HepG2 (cell line): ENCODE data around the gene EEF1AKMT1. TPM values are rescaled to one million over a fixed set of nuclear protein-coding genes. Genes with fewer than 3 reads are reported as not detected.

ENCODE experiments used
- ATAC-seq: fragments of 200-7000 bp; cut with Tn5 transposase; 3 replicates; pipeline ENCODE4 v1.9.1; 2020; ENCODE audit warnings: mild to moderate bottlenecking, moderate library complexity
- BruUV-seq: library from RNA; stranded (reverse); fragments of 400-500 nt; replicated peaks from 2 replicates; lab custom pipeline; 2021; lab: Mats Ljungman, UMichigan
- CTCF ChIA-PET: fragments of 300-600 bp; formaldehyde crosslinking; extraction: SDS; loops from one replicate; lab custom pipeline; 2021; ENCODE audit warnings: low total read pairs, inconsistent platforms, low intra/inter-chr PET ratio; lab: Yijun Ruan, JAX
- POLR2A ChIA-PET: fragments of 350-600 bp; sonication (Branson Sonifier 250); formaldehyde crosslinking; loops from one replicate; lab custom pipeline; 2020; ENCODE audit warnings: antibody characterized with exemption, inconsistent platforms; lab: Yijun Ruan, JAX
- DNase-seq: peaks from one replicate; pipeline ENCODE4 v3.0.0-alpha.2; 2015; ENCODE audit warnings: low spot score
- FAIRE-seq: peaks from 3 replicates; lab custom pipeline; 2011; peaks lifted over from hg19 to GRCh38; lab: Jason Lieb, UNC
- H2AFZ ChIP-seq: one replicate; pipeline ENCODE4 v1.6.1; 2011; ENCODE audit warnings: low read length, inconsistent platforms
- H3K27ac ChIP-seq: fragments of 300-600 bp; 3 replicates; pipeline ENCODE4 v1.8.0; 2011; ENCODE audit warnings: mixed run types, mild to moderate bottlenecking, mixed read lengths, low read length, inconsistent platforms; ENCODE audit not compliant: insufficient read depth; ENCODE audit errors: extremely low read length
- H3K27me3 ChIP-seq, 2 experiments: fragments of 200-600 bp in 1 of 2; 2 replicates in 1 of 2; 3 replicates in 1 of 2; pipeline versions ENCODE4 v1.6.0 to v1.8.0; 2011; ENCODE audit warnings: low read length in 2 of 2, mild to moderate bottlenecking in 2 of 2, moderate library complexity in 2 of 2, inconsistent platforms in 1 of 2; ENCODE audit not compliant: insufficient read depth in 2 of 2, control insufficient read depth in 1 of 2
- H3K36me3 ChIP-seq, 2 experiments: fragments of 200-600 bp in 1 of 2; replicated peaks in 1 of 2; 2 replicates in 1 of 2; 3 replicates in 1 of 2; pipeline versions ENCODE4 v1.5.1 to v1.8.0; 2011; ENCODE audit warnings: low read length in 2 of 2, inconsistent platforms in 1 of 2; ENCODE audit not compliant: insufficient read depth in 2 of 2, control insufficient read depth in 1 of 2
- H3K4me1 ChIP-seq: 2 replicates; pipeline ENCODE4 v1.5.1; 2012; ENCODE audit warnings: low read length, inconsistent platforms; ENCODE audit not compliant: insufficient read depth
- H3K4me2 ChIP-seq: 2 replicates; pipeline ENCODE4 v1.6.0; 2011; ENCODE audit warnings: low read depth, low read length, inconsistent platforms
- H3K4me3 ChIP-seq, 3 experiments: fragments of 200-600 bp in 1 of 3; sonication (generic), shearing (Covaris generic) in 1 of 3; replicated peaks in 1 of 3; 2 replicates each; pipeline ENCODE4 v1.5.1; 2011 to 2016; ENCODE audit warnings: low read length in 3 of 3, inconsistent platforms in 2 of 3, low read depth in 2 of 3, mild to moderate bottlenecking in 2 of 3, control low read depth in 1 of 3, mixed read lengths in 1 of 3; ENCODE audit not compliant: insufficient read depth in 1 of 3
- H3K79me2 ChIP-seq: one replicate; pipeline ENCODE4 v1.6.1; 2011; ENCODE audit warnings: low read length, inconsistent platforms; ENCODE audit not compliant: insufficient read depth
- H3K9ac ChIP-seq: 2 replicates; pipeline ENCODE4 v1.6.0; 2011; ENCODE audit warnings: mild to moderate bottlenecking, low read depth, low read length, inconsistent platforms; ENCODE audit not compliant: insufficient read depth
- H3K9me3 ChIP-seq: 2 replicates; pipeline ENCODE4 v1.5.1; 2012; ENCODE audit warnings: mild to moderate bottlenecking, low read length
- H4K20me1 ChIP-seq: 2 replicates; pipeline ENCODE4 v1.6.0; 2011; ENCODE audit warnings: inconsistent platforms, mild to moderate bottlenecking, low read length, moderate library complexity; ENCODE audit not compliant: insufficient read depth
- ARNTL ChIP-seq: sonication (generic); formaldehyde crosslinking; IDR thresholded peaks from 2 replicates; pipeline ENCODE4 v1.4.0; 2020; ENCODE audit warnings: mild to moderate bottlenecking, missing genetic modification reagents
- BHLHE40 ChIP-seq: IDR thresholded peaks from 2 replicates; pipeline ENCODE4 v1.6.1; 2011; ENCODE audit warnings: low read length, improper control_type of control experiment
- ESRRA ChIP-seq: sonication (generic); formaldehyde crosslinking; IDR thresholded peaks from 2 replicates; pipeline ENCODE4 v1.5.1; 2020; ENCODE audit warnings: mild to moderate bottlenecking, low read depth, missing genetic modification reagents
- HMG20B ChIP-seq: conservative IDR thresholded peaks from 2 replicates; pipeline ENCODE4 v1.6.1; 2016; ENCODE audit warnings: missing genetic modification reagents, missing compliant biosample characterization
- NR2F6 ChIP-seq, 2 experiments: IDR thresholded peaks; 2 replicates each; pipeline ENCODE4 v1.6.1; 2016; ENCODE audit warnings: antibody characterized with exemption in 1 of 2, mild to moderate bottlenecking in 1 of 2
- PTBP1 ChIP-seq: fragments of 200-400 bp; formaldehyde crosslinking; IDR thresholded peaks from 2 replicates; pipeline ENCODE4 v1.6.1; 2018; ENCODE audit warnings: low read length, low read depth; ENCODE audit not compliant: poor library complexity, severe bottlenecking
- RXRB ChIP-seq: IDR thresholded peaks from 2 replicates; pipeline ENCODE4 v1.6.1; 2016; ENCODE audit warnings: borderline replicate concordance, missing genetic modification reagents, missing compliant biosample characterization
- SMARCE1 ChIP-seq: fragments of 450-650 bp; IDR thresholded peaks from 2 replicates; pipeline ENCODE4 v1.6.1; 2017; ENCODE audit warnings: borderline replicate concordance
- ZFYVE20 ChIP-seq: sonication (generic); formaldehyde crosslinking; IDR thresholded peaks from 2 replicates; pipeline ENCODE4 v1.8.0; 2023; ENCODE audit warnings: low read depth, mild to moderate bottlenecking, moderate library complexity, missing genetic modification reagents, borderline replicate concordance
- ZNF530 ChIP-seq: sonication (generic); formaldehyde crosslinking; IDR thresholded peaks from 2 replicates; pipeline ENCODE4 v1.5.0; 2020; ENCODE audit warnings: low read depth, mild to moderate bottlenecking, missing genetic modification reagents
- ZNF644 ChIP-seq: IDR thresholded peaks from 2 replicates; pipeline ENCODE4 v1.6.1; 2016; ENCODE audit warnings: low read depth
- ZNF652 ChIP-seq: IDR thresholded peaks from 2 replicates; pipeline ENCODE4 v1.6.1; 2016; ENCODE audit warnings: low read depth, borderline replicate concordance
- ZNF790 ChIP-seq: sonication (generic); formaldehyde crosslinking; IDR thresholded peaks from 2 replicates; pipeline ENCODE4 v1.8.0; 2022; ENCODE audit warnings: missing genetic modification reagents, mild to moderate bottlenecking, borderline replicate concordance
- WGBS: methylation state at CpG from one replicate; pipeline ENCODE4 v1.1.6; 2017; ENCODE audit warnings: low lambda C conversion rate; 5-methylcytosine and 5-hydroxymethylcytosine counted together
- in situ Hi-C: cut with HindIII; loops from 2 replicates; pipeline ENCODE4 v1.10.0; 2017; ENCODE audit warnings: low pct_unique_long_range_greater_than_20kb; ENCODE audit not compliant: extremely low pct_ligation_motif_present
- intact Hi-C: fragments of 100-400 bp; cut with micrococcal nuclease; formaldehyde crosslinking; loops from one replicate; pipeline ENCODE4 v1.10.0; 2022; ENCODE audit not compliant: unreplicated experiment
- polyA plus RNA-seq, 8 experiments: library from polyadenylated mRNA; depleted of rRNA in 3 of 8; stranded (reverse) in 7 of 8; unstranded in 1 of 8; fragments of >200 nt; fragmentation: Illumina TruSeq in 4 of 8; extraction: Trizol in 4 of 8; gene quantifications; 2 replicates each; pipeline versions ENCODE4 v1.2.1 to v1.2.3, GENCODE V29; 2011 to 2016; ENCODE audit warnings: low read depth in 4 of 8, missing spikeins in 1 of 8, mixed read lengths in 1 of 8; ENCODE audit not compliant: insufficient read depth in 1 of 8
- total RNA-seq, 5 experiments: library from RNA; depleted of rRNA; stranded (reverse); fragments of >200 nt; fragmentation: Illumina TruSeq; extraction: Trizol; gene quantifications; 2 replicates each; pipeline ENCODE4 v1.2.3, GENCODE V29; 2016; ENCODE audit warnings: low read depth in 1 of 5
- TF ChIP-seq, protein P1 (sequence below): sonication (generic); formaldehyde crosslinking; IDR thresholded peaks from 2 replicates; pipeline ENCODE4 v1.5.1; 2020; ENCODE audit warnings: mild to moderate bottlenecking, missing genetic modification reagents, borderline replicate concordance

Gene EEF1AKMT1
- total and polyA plus RNA-seq, 2 of the 13 experiments (the other 11 are each of a cell fraction or from before 2014, with no cell fraction given) = 6.0 to 16.1 TPM

DNA sequence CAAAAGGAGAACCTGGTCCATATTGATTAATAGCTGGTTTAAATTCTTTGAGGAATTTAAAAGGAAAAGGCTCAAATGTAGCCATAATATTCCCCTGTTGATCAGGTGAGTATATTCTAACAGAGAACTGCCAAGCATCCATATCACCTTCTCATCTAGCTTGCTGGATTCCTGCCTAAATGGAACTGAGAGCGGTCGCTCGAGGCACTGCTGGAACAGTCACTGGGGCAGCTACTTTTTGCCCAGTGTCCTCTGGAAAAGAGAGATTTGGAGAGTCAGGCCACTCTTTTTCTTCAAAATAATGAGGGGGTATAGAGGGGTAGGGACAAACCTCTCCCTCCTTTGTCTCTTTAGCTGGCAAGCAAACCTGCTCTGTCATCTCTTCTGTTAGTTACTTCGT lies 89.7 kb downstream of the EEF1AKMT1 start:
- ChIA-PET POLR2A (no interaction called here), CTCF (no interaction called here)
- BruUV-seq = no TSS peak
- Histone ChIP-seq H2AFZ (no peak overlapping the region), H3K9ac (no peak overlapping the region), H3K27ac (no peak overlapping the region), H4K20me1 (no peaks in the 10 kb centered on the region), H3K36me3 (no peaks in the 10 kb centered on the region), H3K4me3 (no peak overlapping the region), H3K27me3 (no peaks in the 10 kb centered on the region), H3K9me3 (no peaks in the 10 kb centered on the region), H3K4me2 (no peak overlapping the region), H3K4me1 (no peaks in the 10 kb centered on the region), H3K79me2 (no peaks in the 10 kb centered on the region)
- no peak for ATAC-seq
- DNase-seq = no peak
- in situ Hi-C loops = no loop called here
- no peak for FAIRE-seq
- TF ChIP-seq ESRRA (CRISPR knock-in tag) (no peak), HMG20B (CRISPR knock-in tag) (no peak), ZNF530 (CRISPR knock-in tag) (no peak), BHLHE40 (no peak), ZNF644 (CRISPR knock-in tag) (no peak), ZNF790 (no peak), RXRB (no peak), ARNTL (CRISPR knock-in tag) (no peak), ZNF652 (no peak), ZFYVE20 (no peak), PTBP1 (no peak), SMARCE1 (no peak), NR2F6 (IDR thresholded peaks at IDR 0.05) (no peak), NR2F6 (CRISPR knock-in tag; IDR thresholded peaks at IDR 0.05) (no peak)
- TF ChIP-seq, protein P1, sequence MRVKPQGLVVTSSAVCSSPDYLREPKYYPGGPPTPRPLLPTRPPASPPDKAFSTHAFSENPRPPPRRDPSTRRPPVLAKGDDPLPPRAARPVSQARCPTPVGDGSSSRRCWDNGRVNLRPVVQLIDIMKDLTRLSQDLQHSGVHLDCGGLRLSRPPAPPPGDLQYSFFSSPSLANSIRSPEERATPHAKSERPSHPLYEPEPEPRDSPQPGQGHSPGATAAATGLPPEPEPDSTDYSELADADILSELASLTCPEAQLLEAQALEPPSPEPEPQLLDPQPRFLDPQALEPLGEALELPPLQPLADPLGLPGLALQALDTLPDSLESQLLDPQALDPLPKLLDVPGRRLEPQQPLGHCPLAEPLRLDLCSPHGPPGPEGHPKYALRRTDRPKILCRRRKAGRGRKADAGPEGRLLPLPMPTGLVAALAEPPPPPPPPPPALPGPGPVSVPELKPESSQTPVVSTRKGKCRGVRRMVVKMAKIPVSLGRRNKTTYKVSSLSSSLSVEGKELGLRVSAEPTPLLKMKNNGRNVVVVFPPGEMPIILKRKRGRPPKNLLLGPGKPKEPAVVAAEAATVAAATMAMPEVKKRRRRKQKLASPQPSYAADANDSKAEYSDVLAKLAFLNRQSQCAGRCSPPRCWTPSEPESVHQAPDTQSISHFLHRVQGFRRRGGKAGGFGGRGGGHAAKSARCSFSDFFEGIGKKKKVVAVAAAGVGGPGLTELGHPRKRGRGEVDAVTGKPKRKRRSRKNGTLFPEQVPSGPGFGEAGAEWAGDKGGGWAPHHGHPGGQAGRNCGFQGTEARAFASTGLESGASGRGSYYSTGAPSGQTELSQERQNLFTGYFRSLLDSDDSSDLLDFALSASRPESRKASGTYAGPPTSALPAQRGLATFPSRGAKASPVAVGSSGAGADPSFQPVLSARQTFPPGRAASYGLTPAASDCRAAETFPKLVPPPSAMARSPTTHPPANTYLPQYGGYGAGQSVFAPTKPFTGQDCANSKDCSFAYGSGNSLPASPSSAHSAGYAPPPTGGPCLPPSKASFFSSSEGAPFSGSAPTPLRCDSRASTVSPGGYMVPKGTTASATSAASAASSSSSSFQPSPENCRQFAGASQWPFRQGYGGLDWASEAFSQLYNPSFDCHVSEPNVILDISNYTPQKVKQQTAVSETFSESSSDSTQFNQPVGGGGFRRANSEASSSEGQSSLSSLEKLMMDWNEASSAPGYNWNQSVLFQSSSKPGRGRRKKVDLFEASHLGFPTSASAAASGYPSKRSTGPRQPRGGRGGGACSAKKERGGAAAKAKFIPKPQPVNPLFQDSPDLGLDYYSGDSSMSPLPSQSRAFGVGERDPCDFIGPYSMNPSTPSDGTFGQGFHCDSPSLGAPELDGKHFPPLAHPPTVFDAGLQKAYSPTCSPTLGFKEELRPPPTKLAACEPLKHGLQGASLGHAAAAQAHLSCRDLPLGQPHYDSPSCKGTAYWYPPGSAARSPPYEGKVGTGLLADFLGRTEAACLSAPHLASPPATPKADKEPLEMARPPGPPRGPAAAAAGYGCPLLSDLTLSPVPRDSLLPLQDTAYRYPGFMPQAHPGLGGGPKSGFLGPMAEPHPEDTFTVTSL (CRISPR knock-in tag) = no peak
- intact Hi-C loops = no loop called here
- WGBS = 95% methylated on average over 4 of the region's 4 CpGs
